Measurements from ENCODE around the gene MYO15B. TPM values are rescaled to one million over a fixed set of nuclear protein-coding genes. Genes with fewer than 3 reads are reported as not detected.

Gene MYO15B
- polyA plus RNA-seq, 1 donor from 2014 or later = 2.4 TPM

DNA sequence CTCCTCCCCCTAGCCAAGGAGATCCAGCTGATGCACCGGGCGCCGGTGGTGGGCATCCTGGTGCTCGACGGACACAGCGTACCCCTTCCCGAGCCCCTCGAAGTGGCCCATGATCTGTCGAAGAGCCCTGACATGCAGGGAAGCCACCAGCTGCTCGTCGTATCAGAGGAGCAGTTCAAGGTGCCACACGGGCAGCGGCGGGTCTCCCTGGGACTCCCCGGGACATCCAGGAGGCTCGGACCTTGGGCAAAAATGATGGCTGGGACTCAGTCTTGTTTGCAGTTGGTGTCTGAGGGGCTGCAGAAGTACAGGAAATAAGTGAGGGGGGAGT, 15.8 kb upstream of the MYO15B start:
- H2AFZ ChIP-seq (ENCODE audit: low read depth, low read length) = no peak overlapping the region
- no peak overlapping the region for H3K27ac ChIP-seq (ENCODE audit: low read length)
- H3K27me3 ChIP-seq (ENCODE audit: insufficient read depth, low read depth, low read length) = no peaks in the 10 kb centered on the region
- no peak overlapping the region for H3K4me3 ChIP-seq (ENCODE audit: low read length)
- H3K9me3 ChIP-seq (ENCODE audit: low read length) = no peaks in the 10 kb centered on the region
- H4K20me1 ChIP-seq (ENCODE audit: insufficient read depth) = no peaks in the 10 kb centered on the region
- no peaks in the 10 kb centered on the region for H3K79me2 ChIP-seq (replicated peaks; ENCODE audit: insufficient read depth, low read length)
- H3K4me2 ChIP-seq (ENCODE audit: low read length) = no peak overlapping the region
- H3K9ac ChIP-seq (ENCODE audit: low read length) = no peak overlapping the region
- TF ChIP-seq SMC3 (conservative IDR thresholded peaks at IDR 0.05; ENCODE audit: poor library complexity) (no peak), MXI1 (conservative IDR thresholded peaks at IDR 0.05; ENCODE audit: poor library complexity, severe bottlenecking) (no peak), EZH2 (IDR thresholded peaks at IDR 0.05; ENCODE audit: borderline replicate concordance, insufficient read depth, low read length, poor library complexity, severe bottlenecking) (no peak), TAF1 (IDR thresholded peaks at IDR 0.05; ENCODE audit: low read depth) (no peak), RAD21 (conservative IDR thresholded peaks at IDR 0.05) (no peak), EP300 (conservative IDR thresholded peaks at IDR 0.05; ENCODE audit: poor library complexity, severe bottlenecking) (no peak), POLR2AphosphoS5 (IDR thresholded peaks at IDR 0.05) (no peak)
- TF ChIP-seq, protein P1, sequence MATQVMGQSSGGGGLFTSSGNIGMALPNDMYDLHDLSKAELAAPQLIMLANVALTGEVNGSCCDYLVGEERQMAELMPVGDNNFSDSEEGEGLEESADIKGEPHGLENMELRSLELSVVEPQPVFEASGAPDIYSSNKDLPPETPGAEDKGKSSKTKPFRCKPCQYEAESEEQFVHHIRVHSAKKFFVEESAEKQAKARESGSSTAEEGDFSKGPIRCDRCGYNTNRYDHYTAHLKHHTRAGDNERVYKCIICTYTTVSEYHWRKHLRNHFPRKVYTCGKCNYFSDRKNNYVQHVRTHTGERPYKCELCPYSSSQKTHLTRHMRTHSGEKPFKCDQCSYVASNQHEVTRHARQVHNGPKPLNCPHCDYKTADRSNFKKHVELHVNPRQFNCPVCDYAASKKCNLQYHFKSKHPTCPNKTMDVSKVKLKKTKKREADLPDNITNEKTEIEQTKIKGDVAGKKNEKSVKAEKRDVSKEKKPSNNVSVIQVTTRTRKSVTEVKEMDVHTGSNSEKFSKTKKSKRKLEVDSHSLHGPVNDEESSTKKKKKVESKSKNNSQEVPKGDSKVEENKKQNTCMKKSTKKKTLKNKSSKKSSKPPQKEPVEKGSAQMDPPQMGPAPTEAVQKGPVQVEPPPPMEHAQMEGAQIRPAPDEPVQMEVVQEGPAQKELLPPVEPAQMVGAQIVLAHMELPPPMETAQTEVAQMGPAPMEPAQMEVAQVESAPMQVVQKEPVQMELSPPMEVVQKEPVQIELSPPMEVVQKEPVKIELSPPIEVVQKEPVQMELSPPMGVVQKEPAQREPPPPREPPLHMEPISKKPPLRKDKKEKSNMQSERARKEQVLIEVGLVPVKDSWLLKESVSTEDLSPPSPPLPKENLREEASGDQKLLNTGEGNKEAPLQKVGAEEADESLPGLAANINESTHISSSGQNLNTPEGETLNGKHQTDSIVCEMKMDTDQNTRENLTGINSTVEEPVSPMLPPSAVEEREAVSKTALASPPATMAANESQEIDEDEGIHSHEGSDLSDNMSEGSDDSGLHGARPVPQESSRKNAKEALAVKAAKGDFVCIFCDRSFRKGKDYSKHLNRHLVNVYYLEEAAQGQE (IDR thresholded peaks at IDR 0.05; ENCODE audit: borderline replicate concordance) = no peak
- TF ChIP-seq, protein P2, sequence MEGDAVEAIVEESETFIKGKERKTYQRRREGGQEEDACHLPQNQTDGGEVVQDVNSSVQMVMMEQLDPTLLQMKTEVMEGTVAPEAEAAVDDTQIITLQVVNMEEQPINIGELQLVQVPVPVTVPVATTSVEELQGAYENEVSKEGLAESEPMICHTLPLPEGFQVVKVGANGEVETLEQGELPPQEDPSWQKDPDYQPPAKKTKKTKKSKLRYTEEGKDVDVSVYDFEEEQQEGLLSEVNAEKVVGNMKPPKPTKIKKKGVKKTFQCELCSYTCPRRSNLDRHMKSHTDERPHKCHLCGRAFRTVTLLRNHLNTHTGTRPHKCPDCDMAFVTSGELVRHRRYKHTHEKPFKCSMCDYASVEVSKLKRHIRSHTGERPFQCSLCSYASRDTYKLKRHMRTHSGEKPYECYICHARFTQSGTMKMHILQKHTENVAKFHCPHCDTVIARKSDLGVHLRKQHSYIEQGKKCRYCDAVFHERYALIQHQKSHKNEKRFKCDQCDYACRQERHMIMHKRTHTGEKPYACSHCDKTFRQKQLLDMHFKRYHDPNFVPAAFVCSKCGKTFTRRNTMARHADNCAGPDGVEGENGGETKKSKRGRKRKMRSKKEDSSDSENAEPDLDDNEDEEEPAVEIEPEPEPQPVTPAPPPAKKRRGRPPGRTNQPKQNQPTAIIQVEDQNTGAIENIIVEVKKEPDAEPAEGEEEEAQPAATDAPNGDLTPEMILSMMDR (IDR thresholded peaks at IDR 0.05; ENCODE audit: poor library complexity, severe bottlenecking) = no peak
- no peaks in the 10 kb centered on the region for H3K36me3 ChIP-seq (ENCODE audit: insufficient read depth, low read length)
- no peaks in the 10 kb centered on the region for H3F3A ChIP-seq (ENCODE audit: insufficient read depth, low read length, poor library complexity, severe bottlenecking)
- no peaks in the 10 kb centered on the region for H3K9me2 ChIP-seq (ENCODE audit: insufficient read depth, low read length)

DNA sequence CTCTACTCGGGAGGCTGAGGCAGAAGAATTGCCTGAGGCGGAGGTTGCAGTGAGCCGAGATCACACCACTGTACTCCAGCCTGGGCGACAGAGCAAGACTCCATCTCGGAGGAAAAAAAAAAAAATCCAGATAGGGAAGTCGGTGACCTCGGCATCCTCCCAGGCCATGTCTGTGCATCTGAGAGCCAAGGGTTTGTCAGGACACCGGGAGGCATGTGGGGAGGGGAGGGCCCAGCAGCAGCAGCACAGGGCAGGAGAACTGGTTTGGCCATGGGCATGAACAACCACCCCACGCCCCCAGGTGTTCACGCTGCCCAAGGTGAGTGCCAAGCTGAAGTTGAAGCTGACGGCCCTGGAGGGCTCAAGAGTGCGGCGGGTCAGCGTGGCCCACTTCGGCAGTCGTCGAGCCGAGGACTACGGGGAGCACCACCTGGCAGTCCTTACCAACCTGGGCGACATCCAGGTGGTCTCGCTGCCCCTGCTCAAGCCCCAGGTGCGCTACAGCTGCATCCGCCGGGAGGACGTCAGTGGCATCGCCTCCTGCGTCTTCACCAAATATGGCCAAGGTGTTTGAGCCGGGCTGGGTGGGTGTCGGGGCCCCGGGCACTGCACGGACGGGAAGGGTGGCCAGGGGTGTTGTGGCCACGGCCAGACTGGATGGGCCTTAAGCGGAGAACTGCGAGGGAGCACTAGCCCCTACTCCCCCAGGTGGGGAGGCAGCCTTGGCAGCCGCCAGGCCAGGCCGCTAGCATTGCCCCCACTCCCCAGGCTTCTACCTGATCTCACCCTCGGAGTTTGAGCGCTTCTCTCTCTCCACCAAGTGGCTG, 14.7 kb upstream of the MYO15B start:
- Histone ChIP-seq H3K9me3 (ENCODE audit: low read length) (no peaks in the 10 kb centered on the region), H4K20me1 (ENCODE audit: insufficient read depth) (no peaks in the 10 kb centered on the region), H3K27ac (ENCODE audit: low read length) (no peak overlapping the region), H3K4me3 (ENCODE audit: low read length) (no peak overlapping the region), H3K27me3 (ENCODE audit: insufficient read depth, low read depth, low read length) (no peaks in the 10 kb centered on the region), H3K4me2 (ENCODE audit: low read length) (no peak overlapping the region), H3F3A (ENCODE audit: insufficient read depth, low read length, poor library complexity, severe bottlenecking) (no peaks in the 10 kb centered on the region), H3K9ac (ENCODE audit: low read length) (no peak overlapping the region), H2AFZ (ENCODE audit: low read depth, low read length) (no peak overlapping the region), H3K79me2 (replicated peaks; ENCODE audit: insufficient read depth, low read length) (no peaks in the 10 kb centered on the region), H3K9me2 (ENCODE audit: insufficient read depth, low read length) (no peaks in the 10 kb centered on the region), H3K36me3 (ENCODE audit: insufficient read depth, low read length) (no peaks in the 10 kb centered on the region)
- TF ChIP-seq MXI1 (conservative IDR thresholded peaks at IDR 0.05; ENCODE audit: poor library complexity, severe bottlenecking) = no peak
- TF ChIP-seq, protein P2 (IDR thresholded peaks at IDR 0.05; ENCODE audit: poor library complexity, severe bottlenecking) = no peak
- TF ChIP-seq POLR2AphosphoS5 (IDR thresholded peaks at IDR 0.05) = no peak
